HEK293T (cell line): ENCODE data around the gene SYT12.

ENCODE experiments used
- CTCF ChIA-PET: fragments of 350-600 bp; formaldehyde crosslinking; extraction: SDS; loops from one replicate; lab custom pipeline; 2021; ENCODE audit warnings: antibody characterized with exemption, inconsistent platforms; lab: Yijun Ruan, JAX
- POLR2A ChIA-PET: fragments of 350-600 bp; formaldehyde crosslinking; extraction: SDS; loops from one replicate; lab custom pipeline; 2020; ENCODE audit warnings: antibody characterized with exemption, inconsistent platforms; lab: Yijun Ruan, JAX
- DNase-seq: peaks from one replicate; pipeline ENCODE4 v3.0.0; 2012; ENCODE audit warnings: mixed read lengths; ENCODE audit errors: extremely low spot score
- ARNT ChIP-seq: fragments of 450-650 bp; IDR thresholded peaks from 2 replicates; pipeline ENCODE4 v1.6.1; 2017; ENCODE audit warnings: mild to moderate bottlenecking
- BHLHE40 ChIP-seq: fragments of 450-650 bp; IDR thresholded peaks from 2 replicates; pipeline ENCODE4 v1.6.1; 2016; ENCODE audit warnings: mild to moderate bottlenecking, moderate library complexity, borderline replicate concordance
- CTBP1 ChIP-seq: fragments of 450-650 bp; IDR thresholded peaks from 2 replicates; pipeline ENCODE4 v1.6.1; 2016; ENCODE audit warnings: borderline replicate concordance
- ELF4 ChIP-seq: fragments of 450-650 bp; IDR thresholded peaks from 2 replicates; pipeline ENCODE4 v1.6.1; 2017; ENCODE audit warnings: antibody characterized with exemption
- FOXA1 ChIP-seq: fragments of 450-650 bp; IDR thresholded peaks from 2 replicates; pipeline ENCODE4 v1.6.1; 2016; ENCODE audit warnings: mild to moderate bottlenecking
- FOXK2 ChIP-seq: fragments of 450-650 bp; IDR thresholded peaks from 2 replicates; pipeline ENCODE4 v1.6.1; 2016; ENCODE audit warnings: mild to moderate bottlenecking
- FOXM1 ChIP-seq: fragments of 450-650 bp; IDR thresholded peaks from 2 replicates; pipeline ENCODE4 v1.6.1; 2017; ENCODE audit warnings: mild to moderate bottlenecking, borderline replicate concordance
- HDGF ChIP-seq: fragments of 450-650 bp; IDR thresholded peaks from 2 replicates; pipeline ENCODE4 v1.6.1; 2017; ENCODE audit warnings: antibody characterized with exemption, borderline replicate concordance
- L3MBTL2 ChIP-seq: fragments of 450-650 bp; conservative IDR thresholded peaks from 2 replicates; pipeline ENCODE4 v1.6.1; 2016; ENCODE audit warnings: mild to moderate bottlenecking
- LEF1 ChIP-seq: fragments of 450-650 bp; IDR thresholded peaks from 2 replicates; pipeline ENCODE4 v1.6.1; 2017; ENCODE audit warnings: mild to moderate bottlenecking, borderline replicate concordance
- NFRKB ChIP-seq: fragments of 450-650 bp; IDR thresholded peaks from 2 replicates; pipeline ENCODE4 v1.6.1; 2016; ENCODE audit warnings: mild to moderate bottlenecking, moderate library complexity
- PKNOX1 ChIP-seq: fragments of 450-650 bp; IDR thresholded peaks from 2 replicates; pipeline ENCODE4 v1.6.1; 2016
- SP1 ChIP-seq: fragments of 450-650 bp; IDR thresholded peaks from 2 replicates; pipeline ENCODE4 v1.6.1; 2017
- SUZ12 ChIP-seq: fragments of 450-650 bp; IDR thresholded peaks from 2 replicates; pipeline ENCODE4 v1.6.1; 2016; ENCODE audit warnings: mild to moderate bottlenecking
- TARDBP ChIP-seq: fragments of 450-650 bp; IDR thresholded peaks from 2 replicates; pipeline ENCODE4 v1.6.1; 2016
- ZNF384 ChIP-seq: fragments of 450-650 bp; IDR thresholded peaks from 2 replicates; pipeline ENCODE4 v1.6.1; 2016

The SYT12 gene

GRCh38 chr11:67062526-67063373 lies 39.8 kb downstream of the SYT12 start:
- POLR2A ChIA-PET: no interaction called here
- no peak for DNase-seq
- no peak for TF ChIP-seq LEF1
- TF ChIP-seq FOXM1: no peak
- TF ChIP-seq FOXK2: no peak
- no peak for TF ChIP-seq SUZ12
- TF ChIP-seq NFRKB: no peak
- TF ChIP-seq L3MBTL2: no peak
- TF ChIP-seq SP1: no peak
- no peak for TF ChIP-seq ELF4
- TF ChIP-seq BHLHE40: no peak
- TF ChIP-seq TARDBP: no peak
- no peak for TF ChIP-seq HDGF
- TF ChIP-seq PKNOX1: no peak
- TF ChIP-seq ARNT: no peak
- no peak for TF ChIP-seq CTBP1
- no peak for TF ChIP-seq ZNF384
- TF ChIP-seq FOXA1: no peak
- CTCF ChIA-PET: interaction anchor here (0.5 kb wide), 1 partner anchor 402 kb away, joined by 3 read pairs; no protein-coding TSS in a partner anchor

DNA sequence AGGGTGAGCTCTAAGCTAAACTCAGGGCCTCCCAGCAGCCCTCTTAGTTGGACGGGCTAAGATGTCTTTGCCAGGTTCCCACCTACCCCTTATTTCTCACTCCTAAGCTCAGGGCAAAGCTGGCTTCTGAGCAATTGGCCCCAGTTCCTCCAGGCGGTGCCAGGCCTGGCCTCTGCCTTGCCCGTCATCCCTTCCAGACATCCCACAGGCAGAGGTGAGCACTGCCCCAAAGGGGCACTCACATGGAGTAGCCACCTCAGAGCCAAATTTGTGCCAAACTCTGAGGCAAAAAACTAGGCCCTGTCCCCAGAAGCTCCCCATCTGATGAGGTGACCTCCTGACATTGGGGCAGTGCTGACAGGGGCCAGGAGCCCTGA lies 43.4 kb downstream of the SYT12 start:
- TF ChIP-seq BHLHE40 (no peak), CTBP1 (no peak), L3MBTL2 (no peak), ARNT (no peak), SUZ12 (no peak), SP1 (no peak), HDGF (no peak), ZNF384 (no peak), FOXM1 (no peak), TARDBP (no peak), FOXK2 (no peak), LEF1 (no peak), ELF4 (no peak), PKNOX1 (no peak), FOXA1 (no peak), NFRKB (no peak)
- ChIA-PET POLR2A (no interaction called here), CTCF (interaction anchor here (1.0 kb wide), 1 partner anchor 16 kb away, joined by 3 read pairs; no protein-coding TSS in a partner anchor)
- DNase-seq: no peak

GRCh38 chr11:67071420-67072284 lies 48.7 kb downstream of the SYT12 start:
- CTCF ChIA-PET: interaction anchor here (1.4 kb wide), 1 partner anchor 13 kb away, joined by 4 read pairs; no protein-coding TSS in a partner anchor
- DNase-seq: peak; percentile 92
- no peak for TF ChIP-seq ZNF384
- TF ChIP-seq SP1: no peak
- no peak for TF ChIP-seq ARNT
- no peak for TF ChIP-seq NFRKB
- no peak for TF ChIP-seq L3MBTL2
- no peak for TF ChIP-seq ELF4
- no peak for TF ChIP-seq CTBP1
- TF ChIP-seq TARDBP: no peak
- TF ChIP-seq FOXA1: no peak
- no peak for TF ChIP-seq PKNOX1
- no peak for TF ChIP-seq FOXK2
- TF ChIP-seq LEF1: no peak
- no peak for TF ChIP-seq FOXM1
- no peak for TF ChIP-seq BHLHE40
- TF ChIP-seq SUZ12: no peak
- POLR2A ChIA-PET: interaction anchor here (1.3 kb wide), 1 partner anchor 168 kb away, joined by 3 read pairs; no protein-coding TSS in a partner anchor

GRCh38 chr11:67072295-67072694 lies 49.4 kb downstream of the SYT12 start:
- POLR2A ChIA-PET: interaction anchor here (1.3 to 1.4 kb wide), 2 partner anchors 10 to 167 kb away, joined by 3 to 4 read pairs; no protein-coding TSS in a partner anchor
- no peak for DNase-seq
- no peak for TF ChIP-seq BHLHE40
- TF ChIP-seq NFRKB: no peak
- TF ChIP-seq LEF1: no peak
- no peak for TF ChIP-seq FOXK2
- CTCF ChIA-PET: interaction anchor here (0.6 to 1.4 kb wide), 3 partner anchors 13 to 248 kb away, joined by 3 to 4 read pairs (median 4); no protein-coding TSS in a partner anchor

- DNase-seq: no peak
- no peak for TF ChIP-seq BHLHE40
- no peak for TF ChIP-seq LEF1
- TF ChIP-seq SP1: no peak
- TF ChIP-seq TARDBP: no peak
- TF ChIP-seq FOXK2: no peak
- TF ChIP-seq ELF4: no peak
- TF ChIP-seq PKNOX1: no peak
- TF ChIP-seq ZNF384: no peak
- TF ChIP-seq CTBP1: no peak
- TF ChIP-seq FOXM1: no peak
- no peak for TF ChIP-seq HDGF
- no peak for TF ChIP-seq NFRKB
- no peak for TF ChIP-seq L3MBTL2
- no peak for TF ChIP-seq ARNT
- no peak for TF ChIP-seq SUZ12
- no peak for TF ChIP-seq FOXA1
- ChIA-PET CTCF (interaction anchor here (0.9 to 2.6 kb wide), 4 partner anchors 8 to 45 kb away, joined by 3 to 9 read pairs (median 6); partner anchors contain the start of gene KDM2A), POLR2A (interaction anchor here (1.2 to 1.7 kb wide), 3 partner anchors 8 to 244 kb away, joined by 3 to 6 read pairs (median 4); no protein-coding TSS in a partner anchor)
Observed at GRCh38 chr11:67073908-67074307, 51.0 kb downstream of the SYT12 start.
